Measurements from ENCODE around the gene SOAT1.
"Not testable (repeated sequence)": the region's sequence is repeated elsewhere in the genome, so short reads cannot be mapped to it uniquely, and the experiment has no call there.

Gene SOAT1

GRCh38 chr1:179351281-179351680 lies 57.7 kb downstream of the SOAT1 start:
- DNase-seq (ENCODE audit: low read depth in 3 of 3), result no peak

- no peak for DNase-seq (ENCODE audit: low read depth in 3 of 3)
Observed at GRCh38 chr1:179352236-179352635, 58.6 kb downstream of the SOAT1 start.

- DNase-seq (ENCODE audit: low read depth in 3 of 3), result no peak
Observed at GRCh38 chr1:179353546-179353945, 59.9 kb downstream of the SOAT1 start.

GRCh38 chr1:179361631-179362030 lies 68.0 kb downstream of the SOAT1 start:
- not testable (repeated sequence) for DNase-seq (ENCODE audit: low read depth in 3 of 3)

- peak; percentile 79 to 80 (median 80) for DNase-seq (ENCODE audit: low read depth in 3 of 3)
Observed at GRCh38 chr1:179365342-179366092, 71.9 kb downstream of the SOAT1 start, which contains the start of gene AXDND1. TSS of gene AXDND1 (plus strand) at chr1:179365971. CDS start at chr1:179366510, 539 bp downstream.

GRCh38 chr1:179366093-179366800 lies 72.7 kb downstream of the SOAT1 start:
- DNase-seq (ENCODE audit: low read depth in 3 of 3), result no peak

GRCh38 chr1:179369751-179370341 lies 76.2 kb downstream of the SOAT1 start:
- DNase-seq (ENCODE audit: low read depth in 3 of 3), result no peak

- DNase-seq (ENCODE audit: low read depth in 3 of 3), result no peak
Observed at GRCh38 chr1:179372160-179372559, 78.6 kb downstream of the SOAT1 start.

- no peak for DNase-seq (ENCODE audit: low read depth in 3 of 3)
Observed at GRCh38 chr1:179376223-179376622, 82.6 kb downstream of the SOAT1 start.

- DNase-seq (ENCODE audit: low read depth in 3 of 3), result no peak
Observed at GRCh38 chr1:179380299-179380698, 86.7 kb downstream of the SOAT1 start.

GRCh38 chr1:179384027-179384426 lies 90.4 kb downstream of the SOAT1 start:
- DNase-seq (ENCODE audit: low read depth in 3 of 3), result no peak

- DNase-seq (ENCODE audit: low read depth in 3 of 3), result no peak
Observed at GRCh38 chr1:179385510-179385909, 91.9 kb downstream of the SOAT1 start.

GRCh38 chr1:179393721-179394120 lies 100.1 kb downstream of the SOAT1 start:
- no peak for DNase-seq (ENCODE audit: low read depth in 3 of 3)

- DNase-seq (ENCODE audit: low read depth in 3 of 3), result not testable (repeated sequence)
Observed at GRCh38 chr1:179399399-179399798, 105.8 kb downstream of the SOAT1 start.

Data from stimulated activated CD4-positive, alpha-beta T cell treated with anti-CD3 and anti-CD28 coated beads, TNF-alpha, amount 100 ng/mL, for 4 hours (primary cell).